Stimulated activated CD4-positive, alpha-beta T cell treated with anti-CD3 and anti-CD28 coated beads, Interleukin-1b, Interleukin-23, amount 100 ng/mL, for 24 hours (primary cell): ENCODE results near the gene SIGLEC15.
"Not testable (repeated sequence)": the region's sequence is repeated elsewhere in the genome, so short reads cannot be mapped to it uniquely, and the experiment has no call there.

Experiments used
- DNase-seq, 4 experiments: peaks; one replicate each; pipeline ENCODE4 v3.0.0-alpha.2; 2020; ENCODE audit warnings: low read depth in 4 of 4, low spot score in 1 of 4

The SIGLEC15 gene

GRCh38 chr18:45820106-45820745 is 5.2 kb upstream of the SIGLEC15 start:
- no peak for DNase-seq

- no peak for DNase-seq
Measured at GRCh38 chr18:45821026-45821425, 4.4 kb upstream of the SIGLEC15 start.

GRCh38 chr18:45821711-45822110 is 3.8 kb upstream of the SIGLEC15 start:
- no peak for DNase-seq

GRCh38 chr18:45826084-45826483 is 609 bp downstream of the SIGLEC15 start:
- no peak for DNase-seq

GRCh38 chr18:45826716-45827115 is 1.2 kb downstream of the SIGLEC15 start:
- not testable (repeated sequence) for DNase-seq

GRCh38 chr18:45828917-45829811 is 3.7 kb downstream of the SIGLEC15 start:
- no peak for DNase-seq

GRCh38 chr18:45829855-45830254 is 4.4 kb downstream of the SIGLEC15 start:
- no peak for DNase-seq

GRCh38 chr18:45830917-45831316 is 5.4 kb downstream of the SIGLEC15 start:
- DNase-seq: no peak

- no peak for DNase-seq
Measured at GRCh38 chr18:45833846-45834245, 8.4 kb downstream of the SIGLEC15 start.

- no peak for DNase-seq
Measured at GRCh38 chr18:45834306-45834705, 8.8 kb downstream of the SIGLEC15 start.

- DNase-seq: no peak
Measured at GRCh38 chr18:45835057-45835636, 9.7 kb downstream of the SIGLEC15 start.

GRCh38 chr18:45836242-45837205 is 11.0 kb downstream of the SIGLEC15 start:
- DNase-seq: no peak

- peak in 2 of 4 experiments; percentile 6 to 42 for DNase-seq
Measured at GRCh38 chr18:45837283-45838070, 12.0 kb downstream of the SIGLEC15 start.

- DNase-seq: no peak
Measured at GRCh38 chr18:45838302-45839070, 13.0 kb downstream of the SIGLEC15 start.

- no peak for DNase-seq
Measured at GRCh38 chr18:45839414-45840395, 14.2 kb downstream of the SIGLEC15 start.

- no peak for DNase-seq
Measured at GRCh38 chr18:45841060-45841764, 15.7 kb downstream of the SIGLEC15 start.

GRCh38 chr18:45841765-45842442 is 16.4 kb downstream of the SIGLEC15 start:
- DNase-seq: no peak
